HUES48 (cell line): ENCODE results near the gene JOSD2.

Source experiments
- H3K27ac ChIP-seq: one replicate; pipeline ENCODE4 v1.7.0; 2013; ENCODE audit warnings: low read depth, low read length, inconsistent platforms
- H3K27me3 ChIP-seq: 2 replicates; pipeline ENCODE4 v1.6.1; 2013; ENCODE audit warnings: mild to moderate bottlenecking, low read length; ENCODE audit not compliant: control insufficient read depth, insufficient read depth
- H3K36me3 ChIP-seq: 2 replicates; pipeline ENCODE4 v1.6.1; 2013; ENCODE audit warnings: low read length; ENCODE audit not compliant: control insufficient read depth, insufficient read depth
- H3K4me1 ChIP-seq: 2 replicates; pipeline ENCODE4 v1.6.1; 2013; ENCODE audit warnings: mild to moderate bottlenecking, low read length; ENCODE audit not compliant: control insufficient read depth, insufficient read depth
- H3K4me3 ChIP-seq: 2 replicates; pipeline ENCODE4 v1.5.1; 2013; ENCODE audit warnings: mild to moderate bottlenecking, low read depth, low read length
- H3K9ac ChIP-seq: 2 replicates; pipeline ENCODE4 v1.6.1; 2013; ENCODE audit warnings: mild to moderate bottlenecking, low read depth, low read length, moderate library complexity
- H3K9me3 ChIP-seq: 2 replicates; pipeline ENCODE4 v1.6.1; 2013; ENCODE audit warnings: low read length; ENCODE audit not compliant: control insufficient read depth, insufficient read depth

Gene JOSD2

GRCh38 chr19:50490991-50491472 is 20.0 kb downstream of the JOSD2 start:
- no peak overlapping the region for H3K27ac ChIP-seq
- H3K36me3 ChIP-seq, result no peaks in the 10 kb centered on the region
- no peak overlapping the region for H3K4me3 ChIP-seq
- H3K9me3 ChIP-seq, result peaks cover 7% of the 10 kb centered on the region
- H3K9ac ChIP-seq, result no peak overlapping the region
- H3K4me1 ChIP-seq, result no peaks in the 10 kb centered on the region
- peaks cover 75% of the 10 kb centered on the region for H3K27me3 ChIP-seq

GRCh38 chr19:50490411-50490811 is 20.6 kb downstream of the JOSD2 start:
- Histone ChIP-seq H3K9ac (no peak overlapping the region), H3K4me1 (no peaks in the 10 kb centered on the region), H3K9me3 (peaks cover 13% of the 10 kb centered on the region), H3K36me3 (no peaks in the 10 kb centered on the region), H3K27ac (no peak overlapping the region), H3K27me3 (peaks cover 74% of the 10 kb centered on the region), H3K4me3 (no peak overlapping the region)

GRCh38 chr19:50489461-50490011 is 21.5 kb downstream of the JOSD2 start:
- no peak overlapping the region for H3K4me3 ChIP-seq
- peaks cover 14% of the 10 kb centered on the region for H3K9me3 ChIP-seq
- no peaks in the 10 kb centered on the region for H3K36me3 ChIP-seq
- H3K27me3 ChIP-seq, result peaks cover 65% of the 10 kb centered on the region
- no peak overlapping the region for H3K27ac ChIP-seq
- H3K9ac ChIP-seq, result no peak overlapping the region
- no peaks in the 10 kb centered on the region for H3K4me1 ChIP-seq

GRCh38 chr19:50488389-50489194 is 22.4 kb downstream of the JOSD2 start:
- H3K4me3 ChIP-seq, result no peak overlapping the region
- peaks cover 58% of the 10 kb centered on the region for H3K27me3 ChIP-seq
- no peak overlapping the region for H3K27ac ChIP-seq
- no peak overlapping the region for H3K9ac ChIP-seq
- H3K4me1 ChIP-seq, result no peaks in the 10 kb centered on the region
- no peaks in the 10 kb centered on the region for H3K36me3 ChIP-seq
- H3K9me3 ChIP-seq, result peaks cover 14% of the 10 kb centered on the region

- no peak overlapping the region for H3K4me3 ChIP-seq
- H3K4me1 ChIP-seq, result no peaks in the 10 kb centered on the region
- peaks cover 14% of the 10 kb centered on the region for H3K9me3 ChIP-seq
- no peak overlapping the region for H3K9ac ChIP-seq
- H3K27me3 ChIP-seq, result peaks cover 41% of the 10 kb centered on the region
- peaks cover 6% of the 10 kb centered on the region; the same call in 1 of the 2 replicates for H3K36me3 ChIP-seq
- no peak overlapping the region for H3K27ac ChIP-seq
Observed at GRCh38 chr19:50486823-50487515, 24.0 kb downstream of the JOSD2 start.

- H3K4me3 ChIP-seq, result no peak overlapping the region
- no peak overlapping the region for H3K9ac ChIP-seq
- peaks cover 20% of the 10 kb centered on the region for H3K36me3 ChIP-seq
- H3K9me3 ChIP-seq, result peaks cover 14% of the 10 kb centered on the region
- H3K27me3 ChIP-seq, result peaks cover 27% of the 10 kb centered on the region
- H3K27ac ChIP-seq, result no peak overlapping the region
- no peaks in the 10 kb centered on the region for H3K4me1 ChIP-seq
Observed at GRCh38 chr19:50485284-50485955, 25.6 kb downstream of the JOSD2 start.

- Histone ChIP-seq H3K9ac (no peak overlapping the region), H3K27ac (no peak overlapping the region), H3K4me3 (no peak overlapping the region), H3K9me3 (peaks cover 19% of the 10 kb centered on the region), H3K27me3 (peaks cover 9% of the 10 kb centered on the region; the same call in 1 of the 2 replicates), H3K4me1 (no peaks in the 10 kb centered on the region), H3K36me3 (peaks cover 39% of the 10 kb centered on the region)
Observed at GRCh38 chr19:50482916-50483315, 28.1 kb downstream of the JOSD2 start.

- Histone ChIP-seq H3K9ac (no peak overlapping the region), H3K9me3 (peaks cover 19% of the 10 kb centered on the region), H3K4me1 (no peaks in the 10 kb centered on the region), H3K4me3 (no peak overlapping the region), H3K27ac (no peak overlapping the region), H3K27me3 (peaks cover 3% of the 10 kb centered on the region; the same call in 1 of the 2 replicates), H3K36me3 (peaks cover 42% of the 10 kb centered on the region)
Observed at GRCh38 chr19:50482271-50482855, 28.6 kb downstream of the JOSD2 start.

GRCh38 chr19:50481351-50482149 is 29.4 kb downstream of the JOSD2 start:
- Histone ChIP-seq H3K4me3 (no peak overlapping the region), H3K27ac (no peak overlapping the region), H3K9me3 (peaks cover 17% of the 10 kb centered on the region), H3K36me3 (peaks cover 42% of the 10 kb centered on the region), H3K9ac (no peak overlapping the region), H3K27me3 (no peaks in the 10 kb centered on the region), H3K4me1 (no peaks in the 10 kb centered on the region)
